ENCODE measurements around the gene ORC5. TPM values are rescaled to one million over a fixed set of nuclear protein-coding genes. Genes with fewer than 3 reads are reported as not detected.

The ORC5 gene
- total and polyA plus RNA-seq, 7 donors, result 6.1 to 14.3 (median 9.2) TPM

DNA sequence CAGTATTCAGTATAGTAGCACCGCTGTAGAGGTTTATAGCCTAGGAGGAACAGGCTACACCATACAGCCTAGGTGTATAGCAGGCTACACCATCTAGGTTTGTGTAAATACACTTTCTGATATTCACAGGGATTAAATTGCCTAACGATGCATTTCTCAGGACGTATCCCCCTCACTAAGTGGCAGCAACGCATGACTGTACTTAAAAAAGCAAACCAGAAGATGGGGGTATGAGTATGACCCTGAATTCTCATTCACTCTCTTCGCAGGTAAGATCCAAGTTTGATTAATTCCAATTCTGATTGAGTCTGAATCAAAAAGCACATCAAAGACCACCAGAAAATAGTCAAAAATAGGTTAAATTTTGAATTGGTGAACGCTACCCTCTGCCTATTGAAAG, 972 bp downstream of the ORC5 start:
- DNase-seq, result no peak
- intact Hi-C loops (cut with DNase I), result no loop called here
- 28 to 32% (median 30%) methylated on average over 6 of the region's 6 CpGs for WGBS, 3 donors

DNA sequence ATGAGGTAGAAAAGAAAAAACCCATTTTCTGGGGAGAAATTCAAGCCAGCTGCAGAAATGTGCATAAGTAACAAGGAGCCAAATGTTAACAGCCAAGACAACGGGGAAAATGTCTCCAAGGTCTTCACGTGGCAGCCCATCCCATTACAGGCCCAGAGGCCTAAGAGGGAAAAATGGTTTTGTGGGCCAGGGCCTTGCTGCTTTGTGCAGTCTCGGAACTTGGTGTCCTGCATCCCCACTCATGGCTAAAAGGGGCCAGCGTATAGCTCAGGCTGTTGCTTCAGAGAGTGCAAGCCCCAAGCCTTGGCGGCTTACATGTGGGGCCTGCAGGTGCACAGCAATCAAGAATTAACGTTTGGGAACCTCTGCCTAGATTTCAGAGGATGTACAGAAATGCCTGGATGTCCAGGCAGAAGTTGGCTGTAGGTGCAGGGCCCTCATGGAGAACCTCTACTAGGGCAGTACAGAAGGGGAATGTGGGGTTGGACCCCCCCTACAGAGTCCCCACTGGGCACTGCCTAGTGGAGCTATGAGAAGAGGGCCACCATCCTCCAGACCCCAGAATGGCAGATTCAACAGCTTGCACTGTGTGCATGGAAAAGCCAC, 9.0 kb downstream of the ORC5 start:
- peaks cover 4 to 98% of the 10 kb centered on the region in 2 donors for H3K36me3 ChIP-seq (ENCODE audit: insufficient read depth in 1 of 2, low read depth in 1 of 2)

More for the DNA sequence above, 972 bp downstream of the ORC5 start:
- ATAC-seq, result no peak
- peak overlapping the region; percentile 80 for H3K27ac ChIP-seq
- H3K27me3 ChIP-seq (ENCODE audit: insufficient read depth in 3 of 3, low read length in 2 of 3), result no peaks in the 10 kb centered on the region
- H3K9me3 ChIP-seq, result no peaks in the 10 kb centered on the region
- peaks cover 0 to 22% of the 10 kb centered on the region in 2 donors for H3K36me3 ChIP-seq (ENCODE audit: insufficient read depth in 1 of 2, low read depth in 1 of 2)
- H3K4me3 ChIP-seq, result peak overlapping the region; percentile 80
- TF ChIP-seq, protein P1, sequence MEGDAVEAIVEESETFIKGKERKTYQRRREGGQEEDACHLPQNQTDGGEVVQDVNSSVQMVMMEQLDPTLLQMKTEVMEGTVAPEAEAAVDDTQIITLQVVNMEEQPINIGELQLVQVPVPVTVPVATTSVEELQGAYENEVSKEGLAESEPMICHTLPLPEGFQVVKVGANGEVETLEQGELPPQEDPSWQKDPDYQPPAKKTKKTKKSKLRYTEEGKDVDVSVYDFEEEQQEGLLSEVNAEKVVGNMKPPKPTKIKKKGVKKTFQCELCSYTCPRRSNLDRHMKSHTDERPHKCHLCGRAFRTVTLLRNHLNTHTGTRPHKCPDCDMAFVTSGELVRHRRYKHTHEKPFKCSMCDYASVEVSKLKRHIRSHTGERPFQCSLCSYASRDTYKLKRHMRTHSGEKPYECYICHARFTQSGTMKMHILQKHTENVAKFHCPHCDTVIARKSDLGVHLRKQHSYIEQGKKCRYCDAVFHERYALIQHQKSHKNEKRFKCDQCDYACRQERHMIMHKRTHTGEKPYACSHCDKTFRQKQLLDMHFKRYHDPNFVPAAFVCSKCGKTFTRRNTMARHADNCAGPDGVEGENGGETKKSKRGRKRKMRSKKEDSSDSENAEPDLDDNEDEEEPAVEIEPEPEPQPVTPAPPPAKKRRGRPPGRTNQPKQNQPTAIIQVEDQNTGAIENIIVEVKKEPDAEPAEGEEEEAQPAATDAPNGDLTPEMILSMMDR (IDR thresholded peaks at IDR 0.05), result no peak
- peaks cover 18% of the 10 kb centered on the region for H3K4me1 ChIP-seq

DNA sequence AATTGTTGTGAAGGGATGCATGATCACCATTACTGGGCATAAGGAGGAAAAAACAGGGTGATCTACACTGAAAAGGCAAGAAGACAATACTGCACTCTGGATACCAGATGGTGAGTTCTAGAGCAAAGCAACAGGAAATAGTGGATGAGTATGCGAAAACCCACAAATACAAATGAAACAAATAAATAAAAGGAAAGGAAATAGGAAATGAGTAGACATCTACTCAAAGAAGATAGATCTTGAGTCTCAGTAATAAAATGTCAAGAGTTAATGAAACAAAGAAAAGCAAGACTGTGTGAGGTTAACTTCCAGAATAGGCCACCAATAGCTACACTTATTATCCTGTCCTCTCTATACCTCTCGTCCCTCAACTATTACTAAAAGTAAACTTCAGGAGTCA, 11.7 kb downstream of the ORC5 start:
- TF ChIP-seq, protein P1 (IDR thresholded peaks at IDR 0.05), result no peak
- intact Hi-C loops (cut with DNase I), result no loop called here
- Histone ChIP-seq H3K36me3 (ENCODE audit: insufficient read depth in 1 of 2, low read depth in 1 of 2) (peaks cover 4 to 84% of the 10 kb centered on the region in 2 donors), H3K27me3 (ENCODE audit: insufficient read depth in 3 of 3, low read length in 2 of 3) (no peaks in the 10 kb centered on the region), H3K9me3 (no peaks in the 10 kb centered on the region), H3K4me1 (no peaks in the 10 kb centered on the region), H3K27ac (no peak overlapping the region), H3K4me3 (no peak overlapping the region)
- no peak for DNase-seq
- 93 to 97% (median 95%) methylated on average over 2 of the region's 2 CpGs for WGBS, 3 donors
- ATAC-seq, result no peak

More for the DNA sequence above, 9.0 kb downstream of the ORC5 start:
- Histone ChIP-seq H3K27me3 (ENCODE audit: insufficient read depth in 3 of 3, low read length in 2 of 3) (no peaks in the 10 kb centered on the region), H3K4me3 (no peak overlapping the region), H3K4me1 (no peaks in the 10 kb centered on the region), H3K9me3 (no peaks in the 10 kb centered on the region), H3K27ac (no peak overlapping the region)
- ATAC-seq (no peak), DNase-seq (no peak)
- TF ChIP-seq, protein P1 (IDR thresholded peaks at IDR 0.05), result no peak
- 84 to 96% (median 90%) methylated on average over 6 of the region's 6 CpGs for WGBS, 3 donors
- intact Hi-C loops (cut with DNase I), result no loop called here

DNA sequence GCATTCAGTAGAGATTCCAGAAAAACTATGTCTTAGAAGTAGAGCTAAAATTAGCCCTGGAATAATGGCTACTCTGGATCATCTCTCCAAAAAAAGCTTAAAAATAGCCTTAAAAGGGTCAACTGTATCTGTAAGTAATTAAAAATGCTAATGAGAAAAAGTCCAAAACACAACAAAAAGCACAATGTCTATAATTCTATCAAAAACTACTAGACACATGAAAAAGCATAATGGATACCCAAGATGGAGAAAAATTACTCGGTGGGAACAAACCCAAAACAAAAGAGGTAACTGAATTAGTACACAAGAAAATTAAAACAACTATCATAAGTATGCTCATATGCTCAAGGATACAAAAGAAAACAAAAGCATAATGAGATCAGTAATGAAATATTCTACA, 15.4 kb downstream of the ORC5 start:
- H3K4me1 ChIP-seq, result no peaks in the 10 kb centered on the region
- DNase-seq (no peak), ATAC-seq (no peak)
- H3K4me3 ChIP-seq, result no peak overlapping the region
- H3K27me3 ChIP-seq (ENCODE audit: insufficient read depth in 3 of 3, low read length in 2 of 3), result no peaks in the 10 kb centered on the region
- H3K36me3 ChIP-seq (ENCODE audit: insufficient read depth in 1 of 2, low read depth in 1 of 2), result peaks cover 3 to 73% of the 10 kb centered on the region in 2 donors
- WGBS, 3 donors, result 100% methylated on average over 1 of the region's 1 CpG
- intact Hi-C loops (cut with DNase I), result no loop called here
- TF ChIP-seq, protein P1 (IDR thresholded peaks at IDR 0.05), result no peak
- H3K9me3 ChIP-seq, result no peaks in the 10 kb centered on the region
- H3K27ac ChIP-seq, result no peak overlapping the region

DNA sequence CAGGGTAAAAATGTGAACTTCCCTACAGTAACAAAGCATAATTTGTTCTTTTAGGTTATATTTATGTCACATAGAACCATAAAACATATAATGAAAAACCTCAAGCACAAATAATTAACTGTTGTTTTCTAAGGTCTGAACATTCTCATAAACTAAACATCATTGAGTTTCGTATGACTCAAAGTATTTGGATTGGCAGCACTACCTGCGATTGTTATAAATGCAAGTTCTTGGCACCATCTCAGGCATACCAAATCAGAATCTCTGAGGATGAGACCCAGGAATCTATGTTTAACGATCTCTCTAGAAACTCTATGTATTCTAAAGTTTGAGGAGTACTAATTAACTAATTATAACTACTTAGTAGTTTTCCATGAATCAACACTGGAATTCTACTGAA, 22.5 kb downstream of the ORC5 start:
- H3K4me1 ChIP-seq, result no peaks in the 10 kb centered on the region
- no peaks in the 10 kb centered on the region for H3K27me3 ChIP-seq (ENCODE audit: insufficient read depth in 3 of 3, low read length in 2 of 3)
- peaks cover 5 to 56% of the 10 kb centered on the region in 2 donors for H3K36me3 ChIP-seq (ENCODE audit: insufficient read depth in 1 of 2, low read depth in 1 of 2)
- TF ChIP-seq, protein P1 (IDR thresholded peaks at IDR 0.05), result no peak
- ATAC-seq, result no peak
- no peaks in the 10 kb centered on the region for H3K9me3 ChIP-seq
- intact Hi-C loops (cut with DNase I), result no loop called here
- no peak overlapping the region for H3K4me3 ChIP-seq
- 30 to 39% (median 30%) methylated on average over 3 of the region's 3 CpGs for WGBS, 3 donors
- no peak overlapping the region for H3K27ac ChIP-seq
- DNase-seq, result no peak

Data from psoas muscle (tissue), 8 donors.